Measurements from ENCODE around the gene ADIPOQ. TPM values are rescaled to one million over a fixed set of nuclear protein-coding genes. Genes with fewer than 3 reads are reported as not detected.

Gene ADIPOQ
- total and polyA plus RNA-seq, 2 of the 13 experiments (the other 11 are each of a cell fraction or from before 2014, with no cell fraction given), result not detected

DNA sequence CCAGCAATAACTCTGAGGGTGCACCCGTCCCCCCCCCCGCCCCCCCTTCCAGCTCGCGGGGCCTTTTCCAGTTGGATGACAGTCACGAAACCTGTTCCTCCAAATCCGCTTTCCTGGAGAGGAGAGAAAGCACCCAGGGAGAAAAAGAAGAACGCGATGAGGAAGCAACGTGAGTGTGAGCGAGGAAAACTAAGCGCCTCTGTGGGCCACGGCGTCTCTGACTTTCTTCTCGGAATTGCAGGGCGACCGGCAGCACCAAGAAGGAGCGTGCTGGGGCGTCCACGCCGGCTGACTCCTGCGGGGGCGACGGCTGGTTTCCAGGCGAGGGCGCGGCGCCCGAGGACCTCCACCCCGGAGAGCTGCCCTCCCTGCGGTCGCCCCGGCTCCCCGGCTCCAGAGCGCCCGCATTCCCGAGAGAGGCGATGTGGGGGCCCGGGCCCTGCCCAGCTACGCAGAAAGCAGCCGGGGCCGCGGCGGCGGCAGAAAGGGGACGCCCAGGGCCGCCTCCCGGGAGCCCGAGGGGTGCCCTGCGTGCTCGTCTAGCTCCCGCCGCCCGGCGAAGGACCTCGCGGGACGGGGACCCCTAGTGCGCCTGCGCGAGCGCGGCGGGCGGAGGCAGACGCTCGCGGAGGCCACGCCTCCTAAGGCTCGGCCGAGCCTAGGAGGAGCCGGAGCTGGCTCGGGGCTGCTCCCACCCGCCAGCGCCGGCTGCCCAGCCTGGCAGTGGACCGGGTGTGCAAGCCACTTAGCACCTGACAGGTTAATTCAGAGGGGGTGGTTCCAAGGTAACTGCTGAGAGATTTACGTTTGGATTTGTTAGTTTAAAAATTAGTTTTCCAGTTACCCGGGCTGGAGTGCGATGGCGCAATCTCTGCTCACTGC, 15.3 kb upstream of the ADIPOQ start (continued):
- TF ChIP-seq, protein P1, sequence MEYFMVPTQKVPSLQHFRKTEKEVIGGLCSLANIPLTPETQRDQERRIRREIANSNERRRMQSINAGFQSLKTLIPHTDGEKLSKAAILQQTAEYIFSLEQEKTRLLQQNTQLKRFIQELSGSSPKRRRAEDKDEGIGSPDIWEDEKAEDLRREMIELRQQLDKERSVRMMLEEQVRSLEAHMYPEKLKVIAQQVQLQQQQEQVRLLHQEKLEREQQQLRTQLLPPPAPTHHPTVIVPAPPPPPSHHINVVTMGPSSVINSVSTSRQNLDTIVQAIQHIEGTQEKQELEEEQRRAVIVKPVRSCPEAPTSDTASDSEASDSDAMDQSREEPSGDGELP (IDR thresholded peaks at IDR 0.05; ENCODE audit: borderline replicate concordance, low read depth), result no peak
- TF ChIP-seq, protein P2, sequence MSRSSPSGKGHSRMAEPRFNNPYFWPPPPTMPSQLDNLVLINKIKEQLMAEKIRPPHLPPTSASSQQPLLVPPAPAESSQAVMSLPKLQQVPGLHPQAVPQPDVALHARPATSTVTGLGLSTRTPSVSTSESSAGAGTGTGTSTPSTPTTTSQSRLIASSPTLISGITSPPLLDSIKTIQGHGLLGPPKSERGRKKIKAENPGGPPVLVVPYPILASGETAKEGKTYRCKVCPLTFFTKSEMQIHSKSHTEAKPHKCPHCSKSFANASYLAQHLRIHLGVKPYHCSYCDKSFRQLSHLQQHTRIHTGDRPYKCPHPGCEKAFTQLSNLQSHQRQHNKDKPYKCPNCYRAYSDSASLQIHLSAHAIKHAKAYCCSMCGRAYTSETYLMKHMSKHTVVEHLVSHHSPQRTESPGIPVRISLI (CRISPR knock-in tag; IDR thresholded peaks at IDR 0.05; ENCODE audit: borderline replicate concordance), result no peak
- TF ChIP-seq GTF3A (CRISPR knock-in tag; conservative IDR thresholded peaks at IDR 0.05), result no peak
- no peak for TF ChIP-seq TMF1 (CRISPR knock-in tag; IDR thresholded peaks at IDR 0.05; ENCODE audit: low read depth)
- TF ChIP-seq PCBP1 (IDR thresholded peaks at IDR 0.05; ENCODE audit: borderline replicate concordance, low read depth, low read length), result no peak
- TF ChIP-seq EEA1 (CRISPR knock-in tag; IDR thresholded peaks at IDR 0.05; ENCODE audit: borderline replicate concordance), result no peak
- no peak for TF ChIP-seq TARDBP (CRISPR knock-in tag; IDR thresholded peaks at IDR 0.05)
- no peak for TF ChIP-seq ZNF207 (IDR thresholded peaks at IDR 0.05; ENCODE audit: borderline replicate concordance)
- TF ChIP-seq, protein P3, sequence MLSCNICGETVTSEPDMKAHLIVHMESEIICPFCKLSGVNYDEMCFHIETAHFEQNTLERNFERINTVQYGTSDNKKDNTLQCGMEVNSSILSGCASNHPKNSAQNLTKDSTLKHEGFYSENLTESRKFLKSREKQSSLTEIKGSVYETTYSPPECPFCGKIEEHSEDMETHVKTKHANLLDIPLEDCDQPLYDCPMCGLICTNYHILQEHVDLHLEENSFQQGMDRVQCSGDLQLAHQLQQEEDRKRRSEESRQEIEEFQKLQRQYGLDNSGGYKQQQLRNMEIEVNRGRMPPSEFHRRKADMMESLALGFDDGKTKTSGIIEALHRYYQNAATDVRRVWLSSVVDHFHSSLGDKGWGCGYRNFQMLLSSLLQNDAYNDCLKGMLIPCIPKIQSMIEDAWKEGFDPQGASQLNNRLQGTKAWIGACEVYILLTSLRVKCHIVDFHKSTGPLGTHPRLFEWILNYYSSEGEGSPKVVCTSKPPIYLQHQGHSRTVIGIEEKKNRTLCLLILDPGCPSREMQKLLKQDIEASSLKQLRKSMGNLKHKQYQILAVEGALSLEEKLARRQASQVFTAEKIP (CRISPR knock-in tag; IDR thresholded peaks at IDR 0.05; ENCODE audit: borderline replicate concordance), result no peak
- no peak for TF ChIP-seq GATAD1 (CRISPR knock-in tag; IDR thresholded peaks at IDR 0.05)
- TF ChIP-seq SMC3 (IDR thresholded peaks at IDR 0.05; ENCODE audit: low read length), result no peak
- TF ChIP-seq POLR2A (IDR thresholded peaks at IDR 0.05; ENCODE audit: insufficient read depth in 1 of 2, low read depth in 2 of 2, low read length in 2 of 2), result peak in 1 of 2 experiments; percentile 73; a peak in 2 of 4 replicates
- no peak for TF ChIP-seq ZNF569 (CRISPR knock-in tag; IDR thresholded peaks at IDR 0.05; ENCODE audit: borderline replicate concordance)
- TF ChIP-seq, protein P4, sequence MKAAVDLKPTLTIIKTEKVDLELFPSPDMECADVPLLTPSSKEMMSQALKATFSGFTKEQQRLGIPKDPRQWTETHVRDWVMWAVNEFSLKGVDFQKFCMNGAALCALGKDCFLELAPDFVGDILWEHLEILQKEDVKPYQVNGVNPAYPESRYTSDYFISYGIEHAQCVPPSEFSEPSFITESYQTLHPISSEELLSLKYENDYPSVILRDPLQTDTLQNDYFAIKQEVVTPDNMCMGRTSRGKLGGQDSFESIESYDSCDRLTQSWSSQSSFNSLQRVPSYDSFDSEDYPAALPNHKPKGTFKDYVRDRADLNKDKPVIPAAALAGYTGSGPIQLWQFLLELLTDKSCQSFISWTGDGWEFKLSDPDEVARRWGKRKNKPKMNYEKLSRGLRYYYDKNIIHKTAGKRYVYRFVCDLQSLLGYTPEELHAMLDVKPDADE (CRISPR knock-in tag; IDR thresholded peaks at IDR 0.05), result no peak
- TF ChIP-seq MAZ (IDR thresholded peaks at IDR 0.05; ENCODE audit: borderline replicate concordance, low read depth, low read length), result no peak
- TF ChIP-seq MAZ (CRISPR knock-in tag; IDR thresholded peaks at IDR 0.05; ENCODE audit: low read depth), result no peak; the same call in 1 of the 2 replicates
- TF ChIP-seq, protein P5, sequence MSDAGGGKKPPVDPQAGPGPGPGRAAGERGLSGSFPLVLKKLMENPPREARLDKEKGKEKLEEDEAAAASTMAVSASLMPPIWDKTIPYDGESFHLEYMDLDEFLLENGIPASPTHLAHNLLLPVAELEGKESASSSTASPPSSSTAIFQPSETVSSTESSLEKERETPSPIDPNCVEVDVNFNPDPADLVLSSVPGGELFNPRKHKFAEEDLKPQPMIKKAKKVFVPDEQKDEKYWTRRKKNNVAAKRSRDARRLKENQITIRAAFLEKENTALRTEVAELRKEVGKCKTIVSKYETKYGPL (CRISPR knock-in tag; IDR thresholded peaks at IDR 0.05), result no peak
- TF ChIP-seq TOPORS (CRISPR knock-in tag; IDR thresholded peaks at IDR 0.05), result peak; percentile 47; the same call in 1 of the 2 replicates
- TF ChIP-seq, protein P6, sequence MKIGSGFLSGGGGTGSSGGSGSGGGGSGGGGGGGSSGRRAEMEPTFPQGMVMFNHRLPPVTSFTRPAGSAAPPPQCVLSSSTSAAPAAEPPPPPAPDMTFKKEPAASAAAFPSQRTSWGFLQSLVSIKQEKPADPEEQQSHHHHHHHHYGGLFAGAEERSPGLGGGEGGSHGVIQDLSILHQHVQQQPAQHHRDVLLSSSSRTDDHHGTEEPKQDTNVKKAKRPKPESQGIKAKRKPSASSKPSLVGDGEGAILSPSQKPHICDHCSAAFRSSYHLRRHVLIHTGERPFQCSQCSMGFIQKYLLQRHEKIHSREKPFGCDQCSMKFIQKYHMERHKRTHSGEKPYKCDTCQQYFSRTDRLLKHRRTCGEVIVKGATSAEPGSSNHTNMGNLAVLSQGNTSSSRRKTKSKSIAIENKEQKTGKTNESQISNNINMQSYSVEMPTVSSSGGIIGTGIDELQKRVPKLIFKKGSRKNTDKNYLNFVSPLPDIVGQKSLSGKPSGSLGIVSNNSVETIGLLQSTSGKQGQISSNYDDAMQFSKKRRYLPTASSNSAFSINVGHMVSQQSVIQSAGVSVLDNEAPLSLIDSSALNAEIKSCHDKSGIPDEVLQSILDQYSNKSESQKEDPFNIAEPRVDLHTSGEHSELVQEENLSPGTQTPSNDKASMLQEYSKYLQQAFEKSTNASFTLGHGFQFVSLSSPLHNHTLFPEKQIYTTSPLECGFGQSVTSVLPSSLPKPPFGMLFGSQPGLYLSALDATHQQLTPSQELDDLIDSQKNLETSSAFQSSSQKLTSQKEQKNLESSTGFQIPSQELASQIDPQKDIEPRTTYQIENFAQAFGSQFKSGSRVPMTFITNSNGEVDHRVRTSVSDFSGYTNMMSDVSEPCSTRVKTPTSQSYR (CRISPR knock-in tag; IDR thresholded peaks at IDR 0.05; ENCODE audit: borderline replicate concordance), result no peak
- TF ChIP-seq ZNF572 (CRISPR knock-in tag; IDR thresholded peaks at IDR 0.05), result no peak
